ENCODE data around the gene NIT1. TPM values are rescaled to one million over a fixed set of nuclear protein-coding genes. Genes with fewer than 3 reads are reported as not detected.
A peak's percentile ranks its signal among the peaks of the same experiment; 100 is the strongest.

The NIT1 gene
- total RNA-seq, 1 experiment from 2014 or later: 39.6 TPM

GRCh38 chr1:161159913-161160243 is 42.0 kb downstream of the NIT1 start:
- peaks cover 22 to 23% of the 10 kb centered on the region in 2 experiments for H3K4me1 Mint-ChIP-seq
- peak overlapping the region; percentile 12 for H4K5ac ChIP-seq (ENCODE audit: insufficient read length, low read depth, low read length)
- peak overlapping the region; percentile 81 to 89 for H3K4me3 Mint-ChIP-seq
- H3K56ac ChIP-seq (ENCODE audit: insufficient read length, low read depth, low read length): no peak overlapping the region
- H3K79me2 ChIP-seq (ENCODE audit: insufficient read depth, low read length): no peaks in the 10 kb centered on the region
- no peaks in the 10 kb centered on the region for H3K9me3 ChIP-seq (ENCODE audit: control insufficient read depth, low read depth, low read length)
- no peaks in the 10 kb centered on the region for H3K9me3 Mint-ChIP-seq
- peak overlapping the region; percentile 77 for H3K9ac ChIP-seq (ENCODE audit: extremely low read depth, insufficient read length, low read length)
- H2BK5ac ChIP-seq (ENCODE audit: insufficient read length, low read length): no peak overlapping the region
- no peak overlapping the region for H2BK20ac ChIP-seq (ENCODE audit: low read depth, low read length, poor library complexity, severe bottlenecking)
- no peaks in the 10 kb centered on the region for H4K20me1 ChIP-seq (ENCODE audit: control insufficient read depth, insufficient read depth, insufficient read length)
- no peak overlapping the region for H4K8ac ChIP-seq (replicated peaks; ENCODE audit: insufficient read length, low read depth, low read length)
- H2BK120ac ChIP-seq (ENCODE audit: low read depth, low read length, poor library complexity, severe bottlenecking): no peak overlapping the region
- no peak for DNase-seq
- peaks cover 29 to 63% (median 56%) of the 10 kb centered on the region in 3 experiments for H3K36me3 Mint-ChIP-seq (ENCODE audit: insufficient read depth in 1 of 3, low read depth in 3 of 3)
- no peak overlapping the region for H3T11ph ChIP-seq (ENCODE audit: low read length)
- H3K4me1 ChIP-seq (ENCODE audit: insufficient read depth, low read length): no peaks in the 10 kb centered on the region
- no peak overlapping the region for H3K23ac ChIP-seq (ENCODE audit: insufficient read length, low read depth, low read length)
- no peak overlapping the region; the same call in 1 of the 2 replicates for H3K4ac ChIP-seq (ENCODE audit: low read depth, low read length)
- H3K23me2 ChIP-seq (ENCODE audit: insufficient read length, low read depth, low read length, poor library complexity, severe bottlenecking): peaks cover 5% of the 10 kb centered on the region
- peak overlapping the region; percentile 92 for H3K18ac ChIP-seq (ENCODE audit: insufficient read length, low read depth, low read length)
- H3K27me3 ChIP-seq (ENCODE audit: insufficient read depth, low read length): no peaks in the 10 kb centered on the region
- H2AK5ac ChIP-seq (ENCODE audit: insufficient read length, low read length): no peak overlapping the region
- no peak overlapping the region for H4K91ac ChIP-seq (ENCODE audit: insufficient read length, low read depth, low read length)
- H3K27ac Mint-ChIP-seq: peak overlapping the region; percentile 58 to 96 (median 95); a peak in 5 of 7 replicates
- no peak overlapping the region for H3K27ac ChIP-seq (ENCODE audit: insufficient read length, low read depth, low read length)
- no peak overlapping the region for H2BK15ac ChIP-seq (ENCODE audit: low read depth, low read length)
- H3K14ac ChIP-seq (ENCODE audit: insufficient read depth, low read length): peak overlapping the region; percentile 85; the same call in 1 of the 2 replicates
- no peaks in the 10 kb centered on the region; the same call in 1 of the 2 replicates for H3K27me3 Mint-ChIP-seq (ENCODE audit: low read depth)
- H2BK12ac ChIP-seq (ENCODE audit: insufficient read length, low read depth, low read length): no peak overlapping the region
- no CpG with 5 or more reads among the region's 11 CpGs for WGBS (ENCODE audit: extremely low coverage, insufficient read length, low lambda C conversion rate)
- H3K4me2 ChIP-seq (ENCODE audit: insufficient read depth, insufficient read length, low read length): peak overlapping the region; percentile 94
- H2AFZ ChIP-seq (ENCODE audit: low read length): peak overlapping the region; percentile 53
- no peaks in the 10 kb centered on the region for H3K79me1 ChIP-seq (ENCODE audit: insufficient read depth, low read depth, low read length, poor library complexity, severe bottlenecking)
- no peak for TF ChIP-seq CTCF (conservative IDR thresholded peaks at IDR 0.05)
